Neural cell (in vitro differentiated cells): ENCODE results near the gene KCNK7. TPM values are rescaled to one million over a fixed set of nuclear protein-coding genes. Genes with fewer than 3 reads are reported as not detected.

Source experiments
- H2AFZ ChIP-seq: fragments of 200-600, 300-800 bp; sonication (generic), shearing (Covaris generic); 2 replicates; pipeline ENCODE4 v1.6.0; 2014; ENCODE audit warnings: low read depth, mild to moderate bottlenecking, antibody characterized with exemption, low read length, moderate library complexity
- H3F3A ChIP-seq: fragments of 200-600 bp; shearing (Covaris generic); 2 replicates; pipeline ENCODE4 v1.6.1; 2016; ENCODE audit warnings: mild to moderate bottlenecking, moderate library complexity, mixed read lengths, antibody characterized with exemption, low read length; ENCODE audit not compliant: insufficient read depth, poor library complexity, severe bottlenecking
- H3K27ac ChIP-seq: fragments of 200-600, 300-800 bp; sonication (generic), shearing (Covaris generic); 2 replicates; pipeline ENCODE4 v1.5.1; 2014; ENCODE audit warnings: mild to moderate bottlenecking, low read length, moderate library complexity
- H3K27me3 ChIP-seq: fragments of 300-800, 200-600 bp; sonication (generic), shearing (Covaris generic); 2 replicates; pipeline ENCODE4 v1.6.0; 2014; ENCODE audit warnings: mild to moderate bottlenecking, low read depth, low read length, moderate library complexity; ENCODE audit not compliant: insufficient read depth
- H3K36me3 ChIP-seq: fragments of 300-800, 200-600 bp; sonication (generic), shearing (Covaris generic); 2 replicates; pipeline ENCODE4 v1.5.1; 2014; ENCODE audit warnings: mild to moderate bottlenecking, antibody characterized with exemption, low read length, moderate library complexity; ENCODE audit not compliant: insufficient read depth
- H3K4me2 ChIP-seq: fragments of 300-800, 200-600 bp; sonication (generic), shearing (Covaris generic); 2 replicates; pipeline ENCODE4 v1.6.0; 2014; ENCODE audit warnings: mild to moderate bottlenecking, low read length
- H3K4me3 ChIP-seq: fragments of 300-800, 200-600 bp; sonication (generic), shearing (Covaris generic); 2 replicates; pipeline ENCODE4 v1.5.1; 2014; ENCODE audit warnings: mild to moderate bottlenecking, low read length, moderate library complexity
- H3K79me2 ChIP-seq: fragments of 200-600 bp; shearing (Covaris generic); replicated peaks from 2 replicates; pipeline ENCODE4 v1.6.0; 2014; ENCODE audit warnings: mild to moderate bottlenecking, low read length, moderate library complexity; ENCODE audit not compliant: insufficient read depth
- H3K9ac ChIP-seq: fragments of 300-800, 200-600 bp; sonication (generic), shearing (Covaris generic); 2 replicates; pipeline ENCODE4 v1.6.1; 2016; ENCODE audit warnings: mild to moderate bottlenecking, low read length, mixed read lengths
- H3K9me2 ChIP-seq: fragments of 200-600 bp; shearing (Covaris generic); 2 replicates; pipeline ENCODE4 v1.6.1; 2016; ENCODE audit warnings: mild to moderate bottlenecking, low read length, mixed read lengths; ENCODE audit not compliant: insufficient read depth
- H3K9me3 ChIP-seq: fragments of 200-600, 300-800 bp; sonication (generic), shearing (Covaris generic); 2 replicates; pipeline ENCODE4 v1.6.1; 2016; ENCODE audit warnings: mild to moderate bottlenecking, mixed run types, low read length, moderate library complexity, mixed read lengths
- H4K20me1 ChIP-seq: fragments of 200-600 bp; shearing (Covaris generic); 2 replicates; pipeline ENCODE4 v1.6.1; 2016; ENCODE audit warnings: mild to moderate bottlenecking, mixed run types; ENCODE audit not compliant: insufficient read depth
- EP300 ChIP-seq: fragments of 450-650 bp; conservative IDR thresholded peaks from 2 replicates; pipeline ENCODE4 v1.6.1; 2014; ENCODE audit warnings: antibody characterized with exemption, mild to moderate bottlenecking, moderate library complexity; ENCODE audit not compliant: poor library complexity, severe bottlenecking
- EZH2 ChIP-seq: fragments of 200-600, 300-800 bp; shearing (Covaris generic), sonication (generic); IDR thresholded peaks from 2 replicates; pipeline ENCODE4 v1.6.1; 2014; ENCODE audit warnings: antibody characterized with exemption, low read length, borderline replicate concordance, mild to moderate bottlenecking; ENCODE audit not compliant: insufficient read depth, poor library complexity, severe bottlenecking
- MXI1 ChIP-seq: fragments of 450-650 bp; conservative IDR thresholded peaks from 2 replicates; pipeline ENCODE4 v1.6.1; 2014; ENCODE audit warnings: antibody characterized with exemption, mild to moderate bottlenecking; ENCODE audit not compliant: poor library complexity, severe bottlenecking
- POLR2AphosphoS5 ChIP-seq: IDR thresholded peaks from 2 replicates; pipeline ENCODE4 v1.6.1; 2012
- RAD21 ChIP-seq: fragments of 450-650 bp; conservative IDR thresholded peaks from 2 replicates; pipeline ENCODE4 v1.6.1; 2014; ENCODE audit warnings: antibody characterized with exemption, mild to moderate bottlenecking, moderate library complexity
- SMC3 ChIP-seq: fragments of 450-650 bp; conservative IDR thresholded peaks from 2 replicates; pipeline ENCODE4 v1.6.1; 2014; ENCODE audit warnings: antibody characterized with exemption, mild to moderate bottlenecking, moderate library complexity; ENCODE audit not compliant: poor library complexity
- TAF1 ChIP-seq: IDR thresholded peaks from 2 replicates; pipeline ENCODE4 v1.6.1; 2012; ENCODE audit warnings: low read depth
- polyA plus RNA-seq: library from polyadenylated mRNA; depleted of rRNA; stranded (reverse); fragments of >200 nt; gene quantifications from 2 replicates; pipeline ENCODE4 v1.2.3, GENCODE V29; 2014
- TF ChIP-seq, protein P1 (sequence below): fragments of 450-650 bp; IDR thresholded peaks from 2 replicates; pipeline ENCODE4 v1.5.1; 2014; ENCODE audit warnings: antibody characterized with exemption, mild to moderate bottlenecking, moderate library complexity; ENCODE audit not compliant: poor library complexity, severe bottlenecking

The KCNK7 gene
- polyA plus RNA-seq, 1 donor from 2014 or later, result 1.1 TPM

DNA sequence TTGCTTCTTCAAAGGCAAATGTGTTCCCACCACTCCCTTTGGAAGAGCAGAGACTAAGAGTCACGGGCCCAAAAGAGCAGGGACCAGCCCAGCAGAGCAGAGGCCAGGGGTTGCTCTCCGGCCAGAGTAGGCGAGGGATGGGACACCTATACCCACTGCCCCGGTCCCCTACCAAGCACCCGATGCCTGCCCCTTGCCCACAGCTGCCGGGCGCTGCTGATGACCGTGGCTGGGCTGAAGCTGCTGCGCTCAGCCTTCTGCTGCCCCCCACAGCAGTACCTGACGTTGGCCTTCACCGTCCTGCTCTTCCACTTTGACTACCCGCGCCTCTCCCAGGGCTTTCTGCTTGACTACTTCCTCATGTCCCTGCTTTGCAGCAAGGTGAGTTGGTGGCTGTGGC lies 31.6 kb upstream of the KCNK7 start:
- Histone ChIP-seq H3K79me2 (no peaks in the 10 kb centered on the region), H3K9me3 (no peaks in the 10 kb centered on the region), H3K36me3 (no peaks in the 10 kb centered on the region), H3F3A (no peaks in the 10 kb centered on the region), H3K4me2 (no peak overlapping the region), H4K20me1 (no peaks in the 10 kb centered on the region), H3K9ac (no peak overlapping the region), H3K4me3 (no peak overlapping the region), H3K9me2 (no peaks in the 10 kb centered on the region), H3K27me3 (no peaks in the 10 kb centered on the region), H2AFZ (no peak overlapping the region), H3K27ac (no peak overlapping the region)
- TF ChIP-seq EZH2 (no peak), POLR2AphosphoS5 (no peak), EP300 (no peak), MXI1 (no peak), SMC3 (no peak), TAF1 (no peak), RAD21 (no peak)
- TF ChIP-seq, protein P1, sequence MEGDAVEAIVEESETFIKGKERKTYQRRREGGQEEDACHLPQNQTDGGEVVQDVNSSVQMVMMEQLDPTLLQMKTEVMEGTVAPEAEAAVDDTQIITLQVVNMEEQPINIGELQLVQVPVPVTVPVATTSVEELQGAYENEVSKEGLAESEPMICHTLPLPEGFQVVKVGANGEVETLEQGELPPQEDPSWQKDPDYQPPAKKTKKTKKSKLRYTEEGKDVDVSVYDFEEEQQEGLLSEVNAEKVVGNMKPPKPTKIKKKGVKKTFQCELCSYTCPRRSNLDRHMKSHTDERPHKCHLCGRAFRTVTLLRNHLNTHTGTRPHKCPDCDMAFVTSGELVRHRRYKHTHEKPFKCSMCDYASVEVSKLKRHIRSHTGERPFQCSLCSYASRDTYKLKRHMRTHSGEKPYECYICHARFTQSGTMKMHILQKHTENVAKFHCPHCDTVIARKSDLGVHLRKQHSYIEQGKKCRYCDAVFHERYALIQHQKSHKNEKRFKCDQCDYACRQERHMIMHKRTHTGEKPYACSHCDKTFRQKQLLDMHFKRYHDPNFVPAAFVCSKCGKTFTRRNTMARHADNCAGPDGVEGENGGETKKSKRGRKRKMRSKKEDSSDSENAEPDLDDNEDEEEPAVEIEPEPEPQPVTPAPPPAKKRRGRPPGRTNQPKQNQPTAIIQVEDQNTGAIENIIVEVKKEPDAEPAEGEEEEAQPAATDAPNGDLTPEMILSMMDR, result no peak

DNA sequence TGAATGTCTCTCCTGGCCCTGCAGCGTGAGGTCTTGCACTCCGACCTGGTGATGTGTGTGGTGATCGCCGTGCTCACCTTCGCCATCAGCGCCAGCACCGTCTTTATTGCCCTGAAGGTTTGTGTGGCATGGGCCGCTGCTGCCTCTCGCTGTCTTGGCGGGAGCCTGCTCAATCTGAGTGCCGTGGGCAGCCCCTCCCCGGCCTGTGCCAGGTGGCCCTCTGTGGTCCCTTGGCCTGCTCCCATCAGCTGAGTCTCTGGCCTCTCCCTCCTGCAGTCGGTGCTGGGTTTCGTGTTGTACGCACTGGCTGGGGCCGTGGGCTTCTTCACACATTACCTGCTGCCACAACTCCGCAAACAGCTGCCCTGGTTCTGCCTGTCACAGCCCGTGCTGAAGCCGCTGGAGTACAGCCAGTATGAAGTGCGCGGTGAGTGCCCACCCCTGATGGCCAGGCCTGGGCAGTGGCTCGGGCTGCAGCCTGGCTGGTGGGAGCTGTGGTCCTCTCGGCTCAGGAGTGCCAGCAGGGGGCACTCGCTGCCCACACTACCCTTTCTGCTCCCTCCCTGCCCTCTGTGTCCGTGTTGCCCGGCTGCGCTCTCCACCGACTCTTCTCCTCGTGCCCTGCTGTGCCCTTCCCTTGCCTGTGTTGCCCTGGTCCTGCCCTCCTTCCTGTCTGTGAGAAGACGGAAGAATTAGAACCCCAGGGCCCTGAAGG lies 30.2 kb upstream of the KCNK7 start:
- no peak overlapping the region for H3K9ac ChIP-seq
- no peaks in the 10 kb centered on the region for H3K36me3 ChIP-seq
- H3K27me3 ChIP-seq, result no peaks in the 10 kb centered on the region
- H3K4me3 ChIP-seq, result no peak overlapping the region
- no peaks in the 10 kb centered on the region for H3K9me3 ChIP-seq
- H3K27ac ChIP-seq, result no peak overlapping the region
- no peak overlapping the region for H3K4me2 ChIP-seq
- no peaks in the 10 kb centered on the region for H3F3A ChIP-seq
- H3K79me2 ChIP-seq, result no peaks in the 10 kb centered on the region
- no peaks in the 10 kb centered on the region for H3K9me2 ChIP-seq
- TF ChIP-seq RAD21 (peak; percentile 31), MXI1 (no peak)
- TF ChIP-seq, protein P1, result peak; percentile 41
- no peak overlapping the region for H2AFZ ChIP-seq
- no peaks in the 10 kb centered on the region for H4K20me1 ChIP-seq

DNA sequence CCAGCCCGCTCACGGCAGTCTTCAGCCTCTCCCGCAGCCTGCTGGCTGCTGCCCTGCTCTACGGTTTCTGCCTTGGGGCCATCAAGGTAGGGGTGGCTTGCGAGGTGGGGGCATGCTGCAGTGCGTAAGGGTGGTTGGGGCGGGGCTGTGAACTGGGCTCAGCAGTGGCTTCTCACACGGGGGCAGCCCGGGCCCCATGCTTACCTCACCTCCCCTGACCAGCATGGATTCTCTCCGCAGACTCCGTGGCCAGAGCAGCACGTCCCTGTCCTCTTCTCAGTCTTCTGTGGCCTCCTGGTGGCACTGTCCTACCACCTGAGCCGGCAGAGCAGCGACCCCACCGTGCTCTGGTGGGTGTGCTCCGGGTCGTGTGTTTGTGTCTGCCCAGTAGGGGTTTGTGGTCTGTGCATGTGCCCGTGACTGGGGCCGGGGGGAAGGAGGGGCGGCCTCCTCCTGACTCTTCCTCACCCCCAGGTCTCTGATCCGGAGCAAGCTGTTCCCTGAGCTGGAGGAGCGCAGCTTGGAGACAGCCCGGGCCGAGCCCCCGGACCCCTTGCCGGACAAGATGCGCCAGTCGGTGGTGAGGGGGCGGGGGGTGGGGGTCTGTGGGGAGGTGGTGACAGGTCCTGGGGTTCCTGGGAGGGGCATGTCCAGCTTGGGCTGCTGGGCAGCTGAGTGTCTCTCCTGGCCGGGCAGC lies 29.5 kb upstream of the KCNK7 start:
- Histone ChIP-seq H3K9ac (no peak overlapping the region), H3K4me2 (no peak overlapping the region), H3K27me3 (no peaks in the 10 kb centered on the region), H3K79me2 (no peaks in the 10 kb centered on the region), H2AFZ (no peak overlapping the region), H3K27ac (no peak overlapping the region), H3F3A (no peaks in the 10 kb centered on the region), H3K9me2 (no peaks in the 10 kb centered on the region), H3K9me3 (no peaks in the 10 kb centered on the region), H3K36me3 (no peaks in the 10 kb centered on the region), H4K20me1 (no peaks in the 10 kb centered on the region), H3K4me3 (no peak overlapping the region)
- TF ChIP-seq TAF1, result no peak
